Kidney epithelial cell (primary cell): ENCODE data around the gene ATP6V1E1. TPM values are rescaled to one million over a fixed set of nuclear protein-coding genes. Genes with fewer than 3 reads are reported as not detected.
"Not testable (repeated sequence)": the region's sequence is repeated elsewhere in the genome, so short reads cannot be mapped to it uniquely, and the experiment has no call there.

Source experiments
- DNase-seq: peaks from one replicate; pipeline ENCODE4 v3.0.0-alpha.2; 2010; ENCODE audit warnings: low read depth
- H3K27me3 ChIP-seq: 2 replicates; pipeline ENCODE4 v1.6.0; 2011; ENCODE audit warnings: low read length; ENCODE audit not compliant: control insufficient read depth, insufficient read depth
- H3K36me3 ChIP-seq: 2 replicates; pipeline ENCODE4 v1.5.1; 2011; ENCODE audit warnings: low read length; ENCODE audit not compliant: control insufficient read depth, insufficient read depth
- H3K4me3 ChIP-seq: 2 replicates; pipeline ENCODE4 v1.5.1; 2011; ENCODE audit warnings: low read depth, mild to moderate bottlenecking, control low read depth, low read length
- total RNA-seq: library from RNA; depleted of rRNA; stranded (reverse); fragments of >200 nt; gene quantifications from 2 replicates; pipeline ENCODE4 v1.2.3, GENCODE V29; 2015
- TF ChIP-seq, protein P1 (sequence below): IDR thresholded peaks from 2 replicates; pipeline ENCODE4 v1.5.1; 2011; ENCODE audit warnings: mild to moderate bottlenecking, moderate library complexity, low read length, control low read depth, inconsistent platforms; ENCODE audit not compliant: insufficient read depth, poor library complexity, severe bottlenecking

Gene ATP6V1E1
- total RNA-seq, 1 donor from 2014 or later, result 172 TPM

DNA sequence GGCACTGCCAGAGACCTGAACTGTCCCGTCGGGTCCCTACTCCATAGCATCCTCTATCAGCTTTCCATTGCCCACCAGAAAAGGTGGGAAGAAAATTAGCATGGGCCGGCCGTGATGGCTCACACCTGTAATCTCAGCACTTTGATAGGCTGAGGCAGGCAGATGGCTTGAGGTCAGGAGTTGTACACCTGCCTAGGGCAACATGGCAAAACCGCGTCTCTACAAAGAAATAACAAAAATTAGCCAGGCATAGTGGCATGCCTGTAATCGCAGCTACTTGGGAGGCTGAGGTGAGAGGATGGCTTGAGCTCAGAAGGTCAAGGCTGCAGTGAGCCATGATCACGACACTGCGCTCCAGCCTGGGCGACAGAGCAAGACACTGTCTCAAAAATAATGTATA, 61.8 kb downstream of the ATP6V1E1 start:
- TF ChIP-seq, protein P1, sequence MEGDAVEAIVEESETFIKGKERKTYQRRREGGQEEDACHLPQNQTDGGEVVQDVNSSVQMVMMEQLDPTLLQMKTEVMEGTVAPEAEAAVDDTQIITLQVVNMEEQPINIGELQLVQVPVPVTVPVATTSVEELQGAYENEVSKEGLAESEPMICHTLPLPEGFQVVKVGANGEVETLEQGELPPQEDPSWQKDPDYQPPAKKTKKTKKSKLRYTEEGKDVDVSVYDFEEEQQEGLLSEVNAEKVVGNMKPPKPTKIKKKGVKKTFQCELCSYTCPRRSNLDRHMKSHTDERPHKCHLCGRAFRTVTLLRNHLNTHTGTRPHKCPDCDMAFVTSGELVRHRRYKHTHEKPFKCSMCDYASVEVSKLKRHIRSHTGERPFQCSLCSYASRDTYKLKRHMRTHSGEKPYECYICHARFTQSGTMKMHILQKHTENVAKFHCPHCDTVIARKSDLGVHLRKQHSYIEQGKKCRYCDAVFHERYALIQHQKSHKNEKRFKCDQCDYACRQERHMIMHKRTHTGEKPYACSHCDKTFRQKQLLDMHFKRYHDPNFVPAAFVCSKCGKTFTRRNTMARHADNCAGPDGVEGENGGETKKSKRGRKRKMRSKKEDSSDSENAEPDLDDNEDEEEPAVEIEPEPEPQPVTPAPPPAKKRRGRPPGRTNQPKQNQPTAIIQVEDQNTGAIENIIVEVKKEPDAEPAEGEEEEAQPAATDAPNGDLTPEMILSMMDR, result no peak
- Histone ChIP-seq H3K27me3 (no peaks in the 10 kb centered on the region), H3K4me3 (no peak overlapping the region), H3K36me3 (no peaks in the 10 kb centered on the region)
- DNase-seq, result no peak

DNA sequence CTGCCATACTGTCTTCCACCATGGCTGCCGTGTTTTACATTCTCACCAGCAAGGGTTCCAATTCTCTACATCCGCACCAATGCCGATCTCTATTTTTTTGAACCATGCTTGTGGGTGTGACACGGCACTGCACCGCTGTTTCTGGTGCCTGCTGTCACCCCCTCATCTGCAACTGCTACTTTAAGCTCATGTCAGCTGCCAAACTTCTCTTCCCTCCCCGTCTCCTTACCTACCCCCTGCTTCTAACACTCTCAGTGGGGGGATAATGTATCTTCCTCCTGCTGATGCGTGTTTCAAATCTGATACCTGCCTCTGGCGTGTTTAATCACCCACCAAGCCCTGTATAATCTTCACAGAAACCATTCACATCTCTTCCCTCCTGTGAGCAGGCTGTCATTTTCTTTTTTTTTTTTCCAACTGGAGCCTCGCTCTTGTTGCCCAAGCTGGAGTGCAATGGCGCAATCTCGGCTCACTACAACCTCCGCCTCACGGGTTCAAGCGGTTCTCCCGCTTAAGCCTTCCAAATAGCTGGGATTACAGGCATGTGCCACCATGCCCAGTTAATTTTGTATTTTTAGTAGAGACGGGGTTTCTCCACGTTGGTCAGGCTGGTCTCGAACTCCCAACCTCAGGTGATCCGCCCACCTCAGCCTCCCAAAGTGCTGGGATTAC, 62.4 kb downstream of the ATP6V1E1 start:
- not testable (repeated sequence) for H3K27me3 ChIP-seq, H3K36me3 ChIP-seq, H3K4me3 ChIP-seq, DNase-seq

DNA sequence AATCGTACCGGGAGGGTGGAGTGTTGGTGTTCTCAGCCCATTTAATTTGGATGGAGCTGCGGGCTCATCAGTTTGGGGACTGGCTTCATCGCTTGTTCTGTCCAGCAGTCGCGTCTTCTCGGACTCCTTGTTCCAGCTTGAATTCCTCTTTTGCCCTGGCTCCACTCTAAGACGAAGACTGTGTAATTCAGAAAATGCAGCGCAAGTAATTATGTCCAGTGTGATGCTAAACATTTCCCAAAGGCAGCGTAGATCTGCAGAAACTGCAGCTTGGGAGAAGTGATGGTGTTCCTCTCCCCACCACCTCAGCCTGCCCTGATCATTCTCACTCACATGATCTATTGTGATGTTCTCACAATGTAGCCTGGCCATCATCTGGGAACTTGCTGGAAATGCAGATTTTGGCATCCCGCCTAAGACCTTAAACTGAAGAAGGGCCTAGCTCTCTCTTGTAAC, 64.6 kb downstream of the ATP6V1E1 start:
- no peaks in the 10 kb centered on the region for H3K27me3 ChIP-seq
- no peak for DNase-seq
- H3K36me3 ChIP-seq, result no peaks in the 10 kb centered on the region
- TF ChIP-seq, protein P1, result no peak
- no peak overlapping the region for H3K4me3 ChIP-seq

DNA sequence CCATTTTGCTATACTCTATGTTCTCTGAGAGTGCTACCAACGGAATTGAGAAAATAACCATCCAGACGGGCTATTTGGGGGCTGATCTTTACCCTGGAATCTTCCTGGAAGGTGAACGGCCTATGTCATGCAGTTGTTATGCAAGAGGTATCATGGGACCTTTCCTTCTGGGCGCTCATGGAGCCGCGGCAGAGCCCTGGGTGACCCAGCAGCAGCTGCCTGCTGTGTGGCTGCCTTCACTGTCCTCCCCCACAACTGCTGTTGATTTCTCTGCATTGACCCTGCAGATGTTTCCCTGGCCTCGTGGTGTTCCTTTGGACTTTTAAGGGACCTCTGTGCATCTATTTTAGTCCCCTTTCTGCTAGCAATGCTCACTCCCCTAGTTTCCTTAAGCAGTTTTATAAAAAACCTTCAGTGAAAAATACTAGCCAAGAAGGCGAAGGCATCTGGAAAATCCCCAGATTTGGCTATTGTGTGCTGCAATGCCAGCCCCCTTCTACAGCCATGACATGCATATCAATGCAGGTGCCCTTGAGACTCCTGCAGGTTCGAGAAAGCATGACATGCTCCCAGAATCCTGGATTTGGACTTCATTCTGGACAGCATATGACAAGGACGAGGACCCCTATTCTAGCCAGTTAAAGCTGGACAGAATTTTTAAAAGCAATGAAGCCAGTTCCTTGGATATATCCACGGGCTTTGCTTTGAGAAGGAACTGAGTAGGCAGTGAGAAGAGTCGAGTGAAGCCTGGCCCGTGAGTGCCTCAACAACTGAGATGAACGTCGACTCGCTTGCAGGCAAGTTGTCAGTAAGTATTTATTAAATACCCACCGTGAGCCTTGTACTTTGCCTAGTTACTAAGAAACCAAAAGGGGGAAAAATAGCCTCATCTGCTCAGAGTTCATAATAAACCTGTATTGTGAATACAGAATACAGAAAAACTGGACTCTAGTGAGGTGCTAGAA, 65.4 kb downstream of the ATP6V1E1 start, which contains the start of gene SLC25A18:
TSS of gene SLC25A18 (plus strand) at position 593 of the 965 bp plus-strand sequence. CDS start 16,447 bp downstream, outside the sequence.
- H3K27me3 ChIP-seq, result no peaks in the 10 kb centered on the region
- H3K4me3 ChIP-seq, result no peak within 1 kb of the TSS
- TF ChIP-seq, protein P1, result no peak
- DNase-seq, result no peak
- H3K36me3 ChIP-seq, result no peaks in the 10 kb centered on the region

DNA sequence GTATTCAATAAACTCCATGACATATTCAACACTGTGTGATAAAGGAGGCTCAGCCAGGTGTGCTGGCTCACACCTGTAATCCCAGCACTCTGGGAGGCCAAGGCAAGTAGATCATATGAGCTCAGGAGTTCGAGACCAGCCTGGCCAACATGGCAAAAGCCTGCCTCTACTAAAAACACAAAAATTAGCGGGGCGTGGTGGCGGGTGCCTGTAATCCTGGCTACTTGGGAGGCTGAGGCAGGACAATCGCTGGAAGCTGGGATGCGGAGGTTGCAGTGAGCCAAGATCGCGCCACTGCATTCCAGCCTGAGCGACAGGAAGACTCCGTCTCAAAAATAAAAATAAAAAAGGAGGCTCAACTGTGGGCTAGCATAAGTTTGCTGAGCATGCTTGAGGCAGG, 69.4 kb downstream of the ATP6V1E1 start:
- DNase-seq, result no peak
- H3K36me3 ChIP-seq, result no peaks in the 10 kb centered on the region
- no peaks in the 10 kb centered on the region for H3K27me3 ChIP-seq
- H3K4me3 ChIP-seq, result no peak overlapping the region
- TF ChIP-seq, protein P1, result no peak

DNA sequence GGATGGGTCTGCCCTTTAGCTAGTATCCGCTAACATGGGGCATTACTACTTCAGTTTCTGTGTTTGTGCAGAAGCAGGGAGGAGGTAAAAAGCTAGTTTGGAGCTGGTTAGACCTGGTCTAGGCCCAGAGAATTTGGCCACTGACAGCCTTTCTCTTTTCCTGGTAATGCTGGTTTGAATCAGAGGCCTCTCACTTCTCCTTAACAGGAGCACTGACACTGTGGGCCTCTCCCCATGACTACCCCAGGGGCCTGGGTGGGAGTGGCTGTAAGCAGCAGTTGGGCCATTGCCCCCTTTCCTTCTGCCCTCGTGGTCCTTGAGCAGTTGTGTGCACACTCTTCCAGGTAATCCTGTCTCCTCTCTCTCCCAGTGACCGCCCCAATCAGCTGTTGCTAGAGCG, 73.7 kb downstream of the ATP6V1E1 start:
- DNase-seq, result no peak
- Histone ChIP-seq H3K4me3 (no peak overlapping the region), H3K27me3 (no peaks in the 10 kb centered on the region), H3K36me3 (no peaks in the 10 kb centered on the region)
- TF ChIP-seq, protein P1, result no peak
